Ovary (tissue), 9 donors: ENCODE results near the gene SLC35B3. TPM values are rescaled to one million over a fixed set of nuclear protein-coding genes. Genes with fewer than 3 reads are reported as not detected.

Source experiments
- DNase-seq, 5 donors: peaks; one replicate each; pipeline ENCODE4 v3.0.0-alpha.2; 2019 to 2020
- H3K27ac ChIP-seq, 2 donors: fragments of 200-600 bp; one replicate each; pipeline versions ENCODE4 v1.5.1 to v1.8.0; 2019 to 2022
- H3K27me3 ChIP-seq: fragments of 200-600 bp; one replicate; pipeline ENCODE4 v1.8.0; 2022
- H3K36me3 ChIP-seq: fragments of 200-600 bp; sonication (generic); one replicate; pipeline ENCODE4 v1.5.1; 2019
- H3K4me1 ChIP-seq: one replicate; pipeline ENCODE4 v1.8.1; 2013; ENCODE audit warnings: mild to moderate bottlenecking, moderate library complexity; ENCODE audit not compliant: insufficient read depth
- H3K4me3 ChIP-seq: fragments of 200-600 bp; sonication (generic); one replicate; pipeline ENCODE4 v1.5.1; 2017
- H3K9me3 ChIP-seq, 2 donors: fragments of 200-600 bp in 1 of 2; sonication (generic) in 1 of 2; one replicate each; pipeline versions ENCODE4 v1.5.1 to v1.8.1; 2013 to 2019; ENCODE audit warnings: mild to moderate bottlenecking in 1 of 2, moderate library complexity in 1 of 2
- CTCF ChIP-seq, 3 donors: fragments of 450-650 bp in 2 of 3; fragments of 200-600 bp in 1 of 3; IDR thresholded peaks; one replicate each; pipeline versions ENCODE4 v1.5.1 to v1.8.0; 2016 to 2022; ENCODE audit warnings: antibody characterized with exemption in 3 of 3, mild to moderate bottlenecking in 1 of 3
- EP300 ChIP-seq: sonication (generic); formaldehyde crosslinking; IDR thresholded peaks from one replicate; pipeline ENCODE4 v1.6.1; 2017; ENCODE audit warnings: antibody characterized with exemption
- POLR2A ChIP-seq: fragments of 450-650 bp; IDR thresholded peaks from one replicate; pipeline ENCODE4 v1.6.1; 2017; ENCODE audit warnings: antibody characterized with exemption, mild to moderate bottlenecking, moderate library complexity
- WGBS, 3 donors: extraction: QIAGEN DNeasy Blood & Tissue Kit in 1 of 3; methylation state at CpG; one replicate each; pipeline versions ENCODE4 v1.1.5 to v1.1.7; 2013 to 2017; 5-methylcytosine and 5-hydroxymethylcytosine counted together
- intact Hi-C, 4 donors: fragments of 100-400 bp; cut with DNase I; formaldehyde crosslinking; loops; one replicate each; pipeline versions ENCODE4 v1.11.0 to v1.15.1; 2022 to 2023
- polyA plus RNA-seq, 2 donors: library from polyadenylated mRNA; stranded (reverse); fragments of 200-250 nt in 1 of 2; fragments of 350-450 nt in 1 of 2; fragmentation: Illumina TruSeq in 1 of 2; extraction: RNeasy Lipid Tissue Mini Kit (QIAGEN cat#74804) in 1 of 2; gene quantifications; one replicate each; pipeline ENCODE4 v1.2.3, GENCODE V29; 2013 to 2014
- total RNA-seq, 7 donors: library from RNA; depleted of rRNA in 2 of 7; stranded (reverse); fragments of >200 nt in 2 of 7; fragmentation: NEBNext Ultra II Directional in 3 of 7; extraction: Animal tissue kit (Norgen Biotek cat#: 25700) in 3 of 7; gene quantifications; one replicate each; pipeline versions ENCODE4 v1.1.0 to v1.2.4, GENCODE V29; 2016 to 2023
- donor health status: DM: no; HTN: no; CAD: no; lungs with moderate emphysema.
- donor health status: DM: no; HTN: no; CAD: no.
- donor health status: Bipolar disorder and iron deficiency.
- donor health status: DM: yes; HTN: yes; CAD: no.
- donor health status: DM: no; HTN: no; CAD: no.
- donor health status: DM: yes; HTN: yes; CAD: no.

Gene SLC35B3
- total and polyA plus RNA-seq, 9 donors: 4.6 to 15.5 (median 9.9) TPM

GRCh38 chr6:8391934-8392333 is 43.4 kb downstream of the SLC35B3 start:
- TF ChIP-seq POLR2A (no peak), EP300 (no peak), CTCF (IDR thresholded peaks at IDR 0.05) (no peak)
- no peak overlapping the region for H3K27ac ChIP-seq
- no peaks in the 10 kb centered on the region for H3K36me3 ChIP-seq
- H3K4me1 ChIP-seq: no peaks in the 10 kb centered on the region
- intact Hi-C loops: no loop called here
- H3K9me3 ChIP-seq: no peaks in the 10 kb centered on the region
- H3K4me3 ChIP-seq: no peak overlapping the region
- H3K27me3 ChIP-seq: no peaks in the 10 kb centered on the region
- DNase-seq: no peak

GRCh38 chr6:8389036-8389818 is 46.1 kb downstream of the SLC35B3 start:
- intact Hi-C loops: no loop called here
- no peak for DNase-seq
- H3K36me3 ChIP-seq: no peaks in the 10 kb centered on the region
- H3K27me3 ChIP-seq: no peaks in the 10 kb centered on the region
- WGBS, 3 donors: 64 to 72% (median 68%) methylated on average over 4 of the region's 4 CpGs
- no peak for TF ChIP-seq EP300
- TF ChIP-seq POLR2A: no peak
- TF ChIP-seq CTCF (IDR thresholded peaks at IDR 0.05): no peak
- H3K9me3 ChIP-seq: no peaks in the 10 kb centered on the region
- H3K4me3 ChIP-seq: no peak overlapping the region
- no peaks in the 10 kb centered on the region for H3K4me1 ChIP-seq
- H3K27ac ChIP-seq: no peak overlapping the region

- H3K4me3 ChIP-seq: no peak overlapping the region
- intact Hi-C loops: no loop called here
- no peaks in the 10 kb centered on the region for H3K36me3 ChIP-seq
- no peaks in the 10 kb centered on the region for H3K4me1 ChIP-seq
- no peak for TF ChIP-seq CTCF (IDR thresholded peaks at IDR 0.05)
- TF ChIP-seq POLR2A: no peak
- no peak for TF ChIP-seq EP300
- H3K9me3 ChIP-seq: no peaks in the 10 kb centered on the region
- no peaks in the 10 kb centered on the region for H3K27me3 ChIP-seq
- no peak for DNase-seq
- no peak overlapping the region for H3K27ac ChIP-seq
- WGBS, 3 donors: 79 to 86% (median 80%) methylated on average over 11 of the region's 11 CpGs
Measured at GRCh38 chr6:8387942-8388437, 47.4 kb downstream of the SLC35B3 start.

- no peak overlapping the region for H3K4me3 ChIP-seq
- no peak for DNase-seq
- WGBS, 3 donors: 52 to 73% (median 65%) methylated on average over 2 of the region's 2 CpGs
- no peaks in the 10 kb centered on the region for H3K4me1 ChIP-seq
- no peaks in the 10 kb centered on the region for H3K36me3 ChIP-seq
- intact Hi-C loops: no loop called here
- no peak overlapping the region for H3K27ac ChIP-seq
- H3K9me3 ChIP-seq: no peaks in the 10 kb centered on the region
- H3K27me3 ChIP-seq: no peaks in the 10 kb centered on the region
- TF ChIP-seq CTCF (IDR thresholded peaks at IDR 0.05) (no peak), POLR2A (no peak), EP300 (no peak)
Measured at GRCh38 chr6:8383584-8383983, 51.8 kb downstream of the SLC35B3 start.
